Ovary (tissue), 3 donors: ENCODE data around the gene CD48.

Experiments
- CTCF ChIP-seq, 3 donors: fragments of 450-650 bp in 2 of 3; fragments of 200-600 bp in 1 of 3; IDR thresholded peaks; one replicate each; pipeline versions ENCODE4 v1.5.1 to v1.8.0; 2016 to 2022; ENCODE audit warnings: antibody characterized with exemption in 3 of 3, mild to moderate bottlenecking in 1 of 3
- EP300 ChIP-seq: sonication (generic); formaldehyde crosslinking; IDR thresholded peaks from one replicate; pipeline ENCODE4 v1.6.1; 2017; ENCODE audit warnings: antibody characterized with exemption
- POLR2A ChIP-seq: fragments of 450-650 bp; IDR thresholded peaks from one replicate; pipeline ENCODE4 v1.6.1; 2017; ENCODE audit warnings: antibody characterized with exemption, mild to moderate bottlenecking, moderate library complexity
- donor health status: DM: no; HTN: no; CAD: no.

GRCh38 chr1:160646711-160647328, 64.8 kb downstream of the CD48 start, which contains the start of gene SLAMF1:
- TF ChIP-seq CTCF (IDR thresholded peaks at IDR 0.05) (no peak), POLR2A (no peak), EP300 (no peak)
